GM03348 (cell line): Measurements from ENCODE around the gene CELSR1.

Experiments
- DNase-seq: peaks from one replicate; pipeline ENCODE4 v3.0.0; 2012; ENCODE audit warnings: low spot score

The CELSR1 gene

GRCh38 chr22:46361826-46362202 is 175.6 kb downstream of the CELSR1 start:
- DNase-seq: no peak

GRCh38 chr22:46360891-46361290 is 176.5 kb downstream of the CELSR1 start:
- DNase-seq: no peak

GRCh38 chr22:46360097-46360496 is 177.3 kb downstream of the CELSR1 start:
- DNase-seq: no peak

- no peak for DNase-seq
Measured at GRCh38 chr22:46359362-46359761, 178.1 kb downstream of the CELSR1 start.

- no peak for DNase-seq
Measured at GRCh38 chr22:46358766-46359165, 178.7 kb downstream of the CELSR1 start.

GRCh38 chr22:46357711-46358520 is 179.5 kb downstream of the CELSR1 start:
- no peak for DNase-seq

- DNase-seq: no peak
Measured at GRCh38 chr22:46356496-46357480, 180.6 kb downstream of the CELSR1 start.

- DNase-seq: no peak
Measured at GRCh38 chr22:46355996-46356471, 181.4 kb downstream of the CELSR1 start.

- DNase-seq: peak; percentile 89
Measured at GRCh38 chr22:46355369-46355995, 181.9 kb downstream of the CELSR1 start.

- no peak for DNase-seq
Measured at GRCh38 chr22:46354993-46355305, 182.5 kb downstream of the CELSR1 start.

GRCh38 chr22:46354176-46354992 is 183.0 kb downstream of the CELSR1 start:
- no peak for DNase-seq

- no peak for DNase-seq
Measured at GRCh38 chr22:46353483-46354105, 183.8 kb downstream of the CELSR1 start.

GRCh38 chr22:46352691-46353386 is 184.6 kb downstream of the CELSR1 start:
- DNase-seq: no peak

GRCh38 chr22:46352276-46352675 is 185.1 kb downstream of the CELSR1 start:
- DNase-seq: no peak

- DNase-seq: no peak
Measured at GRCh38 chr22:46351767-46352166, 185.7 kb downstream of the CELSR1 start.

GRCh38 chr22:46351131-46351735 is 186.2 kb downstream of the CELSR1 start:
- no peak for DNase-seq

- no peak for DNase-seq
Measured at GRCh38 chr22:46350646-46351045, 186.8 kb downstream of the CELSR1 start.

GRCh38 chr22:46350121-46350520 is 187.3 kb downstream of the CELSR1 start:
- no peak for DNase-seq

- no peak for DNase-seq
Measured at GRCh38 chr22:46349681-46350080, 187.7 kb downstream of the CELSR1 start.

GRCh38 chr22:46349238-46349637 is 188.2 kb downstream of the CELSR1 start:
- no peak for DNase-seq
